OCI-LY7 (cell line): Measurements from ENCODE around the gene HDHD5.

Source experiments
- EZH2phosphoT487 ChIP-seq: fragments of 200-600 bp; sonication (generic); IDR thresholded peaks from 2 replicates; pipeline ENCODE4 v1.6.1; 2018; ENCODE audit warnings: low read depth, borderline replicate concordance, mild to moderate bottlenecking, mixed run types, antibody characterized with exemption, low read length, moderate library complexity, mixed read lengths
- TF ChIP-seq, protein P1 (sequence below): fragments of 200-600 bp; sonication (generic); conservative IDR thresholded peaks from 2 replicates; pipeline ENCODE4 v1.5.1; 2014; ENCODE audit warnings: mild to moderate bottlenecking, antibody characterized with exemption, low read length, moderate library complexity, mixed read lengths

DNA sequence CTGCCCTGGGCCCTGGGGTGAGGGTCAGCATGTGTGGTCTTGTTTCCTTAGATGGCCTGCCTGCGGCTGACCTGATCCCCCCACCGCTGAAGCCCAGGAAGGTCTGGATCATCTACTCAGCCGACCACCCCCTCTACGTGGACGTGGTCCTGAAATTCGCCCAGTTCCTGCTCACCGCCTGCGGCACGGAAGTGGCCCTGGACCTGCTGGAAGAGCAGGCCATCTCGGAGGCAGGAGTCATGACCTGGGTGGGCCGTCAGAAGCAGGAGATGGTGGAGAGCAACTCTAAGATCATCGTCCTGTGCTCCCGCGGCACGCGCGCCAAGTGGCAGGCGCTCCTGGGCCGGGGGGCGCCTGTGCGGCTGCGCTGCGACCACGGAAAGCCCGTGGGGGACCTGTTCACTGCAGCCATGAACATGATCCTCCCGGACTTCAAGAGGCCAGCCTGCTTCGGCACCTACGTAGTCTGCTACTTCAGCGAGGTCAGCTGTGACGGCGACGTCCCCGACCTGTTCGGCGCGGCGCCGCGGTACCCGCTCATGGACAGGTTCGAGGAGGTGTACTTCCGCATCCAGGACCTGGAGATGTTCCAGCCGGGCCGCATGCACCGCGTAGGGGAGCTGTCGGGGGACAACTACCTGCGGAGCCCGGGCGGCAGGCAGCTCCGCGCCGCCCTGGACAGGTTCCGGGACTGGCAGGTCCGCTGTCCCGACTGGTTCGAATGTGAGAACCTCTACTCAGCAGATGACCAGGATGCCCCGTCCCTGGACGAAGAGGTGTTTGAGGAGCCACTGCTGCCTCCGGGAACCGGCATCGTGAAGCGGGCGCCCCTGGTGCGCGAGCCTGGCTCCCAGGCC, 50.6 kb downstream of the HDHD5 start:
- TF ChIP-seq EZH2phosphoT487, result no peak
- TF ChIP-seq, protein P1, sequence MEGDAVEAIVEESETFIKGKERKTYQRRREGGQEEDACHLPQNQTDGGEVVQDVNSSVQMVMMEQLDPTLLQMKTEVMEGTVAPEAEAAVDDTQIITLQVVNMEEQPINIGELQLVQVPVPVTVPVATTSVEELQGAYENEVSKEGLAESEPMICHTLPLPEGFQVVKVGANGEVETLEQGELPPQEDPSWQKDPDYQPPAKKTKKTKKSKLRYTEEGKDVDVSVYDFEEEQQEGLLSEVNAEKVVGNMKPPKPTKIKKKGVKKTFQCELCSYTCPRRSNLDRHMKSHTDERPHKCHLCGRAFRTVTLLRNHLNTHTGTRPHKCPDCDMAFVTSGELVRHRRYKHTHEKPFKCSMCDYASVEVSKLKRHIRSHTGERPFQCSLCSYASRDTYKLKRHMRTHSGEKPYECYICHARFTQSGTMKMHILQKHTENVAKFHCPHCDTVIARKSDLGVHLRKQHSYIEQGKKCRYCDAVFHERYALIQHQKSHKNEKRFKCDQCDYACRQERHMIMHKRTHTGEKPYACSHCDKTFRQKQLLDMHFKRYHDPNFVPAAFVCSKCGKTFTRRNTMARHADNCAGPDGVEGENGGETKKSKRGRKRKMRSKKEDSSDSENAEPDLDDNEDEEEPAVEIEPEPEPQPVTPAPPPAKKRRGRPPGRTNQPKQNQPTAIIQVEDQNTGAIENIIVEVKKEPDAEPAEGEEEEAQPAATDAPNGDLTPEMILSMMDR, result no peak
